GM21515 (cell line): ENCODE data around the gene ZCCHC13.
"Not testable (repeated sequence)": the region's sequence is repeated elsewhere in the genome, so short reads cannot be mapped to it uniquely, and the experiment has no call there.

ENCODE experiments used
- ATAC-seq: cut with Tn5 transposase; IDR thresholded peaks from one replicate; pipeline ENCODE4 v1.9.1; 2021; ENCODE audit not compliant: unreplicated experiment

Gene ZCCHC13

DNA sequence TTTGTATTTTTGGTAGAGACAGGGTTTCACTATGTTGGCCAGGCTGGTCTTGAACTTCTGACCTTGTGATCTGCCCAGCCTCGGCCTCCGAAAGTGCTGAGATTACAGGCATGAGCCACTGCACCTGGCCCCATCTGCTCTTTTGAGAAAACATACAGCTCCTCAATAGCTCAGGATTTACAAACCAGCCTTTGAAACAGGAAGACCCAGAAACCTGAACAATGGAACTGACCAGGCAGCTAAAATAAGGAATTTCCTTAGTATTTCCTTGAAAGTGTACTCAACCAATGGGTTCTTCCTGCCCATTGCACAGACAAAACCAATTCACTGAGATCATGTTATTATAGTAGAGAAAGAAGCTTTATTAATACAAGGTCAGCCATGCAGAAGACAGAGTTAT, 15.3 kb downstream of the ZCCHC13 start:
- not testable (repeated sequence) for ATAC-seq

DNA sequence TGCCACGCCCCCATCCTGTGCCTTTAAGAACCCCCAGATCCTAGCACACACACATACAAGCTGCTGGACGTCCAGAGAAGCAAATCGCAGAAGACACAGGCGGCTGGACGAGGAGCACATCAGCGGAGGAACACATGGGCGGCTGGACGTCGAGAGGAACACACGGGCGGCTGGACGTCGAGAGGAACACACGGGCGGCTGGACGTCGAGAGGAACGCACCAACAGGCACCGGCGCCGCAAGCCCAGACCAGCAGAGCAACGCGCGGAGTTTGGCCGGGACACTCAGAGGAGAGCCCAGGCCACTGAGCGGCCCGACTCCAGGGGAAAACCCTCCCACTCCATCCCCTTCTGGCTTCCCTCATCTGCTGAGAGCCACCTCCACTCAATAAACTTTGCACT, 17.2 kb downstream of the ZCCHC13 start:
- no peak for ATAC-seq

DNA sequence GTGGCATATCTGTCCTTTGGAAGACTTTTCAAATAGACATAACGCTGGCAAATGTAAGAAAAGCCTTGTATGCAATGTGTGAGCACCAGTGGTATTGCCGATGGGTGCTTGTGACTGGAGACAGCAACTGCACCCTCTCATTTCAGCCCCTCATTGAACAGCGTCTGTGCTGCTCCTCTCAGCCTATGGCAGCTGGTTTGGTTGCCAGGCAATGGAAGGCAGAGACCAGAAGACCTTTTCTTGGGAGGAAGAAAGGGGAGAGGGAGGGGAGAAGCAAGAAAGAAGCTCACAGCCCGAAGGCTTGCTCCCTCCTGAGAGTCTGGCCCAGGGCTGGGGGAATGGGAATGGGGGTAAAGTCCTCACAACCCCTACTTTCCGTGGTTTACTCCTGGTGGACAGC, 20.2 kb downstream of the ZCCHC13 start:
- ATAC-seq: no peak

DNA sequence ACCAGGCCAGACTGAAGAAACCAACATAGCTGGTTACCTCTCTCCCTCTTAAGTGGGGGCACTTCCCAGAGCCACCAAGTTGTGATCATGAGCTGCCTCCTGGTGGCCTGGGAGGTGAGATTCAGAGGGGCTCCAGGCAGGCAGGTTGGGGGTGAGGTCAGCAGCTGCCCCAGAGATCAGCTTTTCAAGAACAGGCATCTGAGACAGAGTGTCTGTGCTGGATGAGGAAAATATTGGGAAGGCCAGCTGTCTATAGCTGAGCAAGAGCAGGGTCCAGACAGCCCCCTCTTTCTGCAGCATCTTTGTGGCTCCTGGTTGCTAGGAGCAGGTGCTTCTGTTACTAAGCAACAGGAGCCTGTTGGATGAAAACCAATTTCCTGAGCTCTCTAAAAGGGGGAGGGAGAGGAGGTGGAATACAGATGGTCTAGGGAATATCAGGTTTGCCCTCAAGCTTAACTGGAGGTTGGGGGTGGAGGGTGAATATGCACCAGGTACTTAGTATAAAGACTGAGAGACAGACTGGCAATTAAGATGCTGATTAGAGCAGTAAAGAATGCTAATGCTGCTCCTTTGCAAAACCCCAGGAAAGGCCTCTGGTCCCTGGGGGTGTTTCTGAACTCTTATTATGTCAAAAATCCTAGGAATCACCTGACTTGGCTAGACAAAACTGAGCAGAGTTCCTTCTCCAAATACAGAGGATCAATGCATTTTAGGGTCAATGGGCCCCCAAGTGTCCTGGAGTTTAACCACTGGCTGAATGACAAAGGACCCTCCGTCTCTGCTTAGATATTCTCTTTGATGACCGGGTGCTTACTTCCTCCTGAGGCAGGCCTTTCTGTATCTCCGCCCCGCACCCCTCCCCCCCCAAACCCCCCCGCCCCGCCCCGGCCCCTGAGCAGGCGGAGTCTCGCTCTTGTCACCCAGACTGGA, 21.4 kb downstream of the ZCCHC13 start:
- ATAC-seq: no peak

DNA sequence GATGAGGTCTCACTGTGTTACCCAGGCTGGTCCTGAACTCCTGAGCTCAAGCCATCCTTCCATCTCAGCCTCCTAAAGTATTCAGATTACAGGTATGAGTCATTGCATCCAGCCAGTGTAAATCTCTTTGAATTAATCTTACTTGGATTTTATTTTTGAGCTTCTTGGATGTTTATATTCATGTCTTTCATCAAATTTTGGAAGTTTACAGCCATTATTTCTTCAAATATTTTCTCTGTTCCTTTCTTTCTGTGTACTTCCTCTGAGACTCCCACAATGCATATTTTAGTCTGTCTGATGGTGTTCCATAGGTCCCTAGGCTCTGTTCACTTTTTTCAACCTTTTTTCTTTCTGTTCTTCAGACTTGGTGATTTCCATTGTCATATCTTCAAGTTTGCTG, 34.9 kb downstream of the ZCCHC13 start:
- no peak for ATAC-seq

DNA sequence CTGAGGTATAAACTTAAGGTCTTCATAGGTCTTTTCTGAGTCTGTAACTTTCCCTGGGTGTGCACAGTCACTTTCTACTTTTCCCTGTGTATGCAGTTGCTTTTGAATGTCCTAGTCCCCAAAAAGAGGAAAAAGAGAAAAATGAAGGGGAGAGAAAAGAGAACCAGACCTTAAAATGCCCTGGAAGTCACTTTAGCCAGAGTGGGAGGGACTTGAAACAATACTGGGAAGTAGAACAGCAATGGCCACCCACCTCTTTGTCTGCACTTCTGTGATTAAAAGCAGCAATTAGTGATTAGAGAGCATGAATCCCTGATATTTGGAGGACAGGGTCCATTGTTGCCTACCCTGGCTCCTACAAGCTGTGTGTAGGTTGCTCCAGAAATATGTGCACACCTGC, 36.1 kb downstream of the ZCCHC13 start:
- no peak for ATAC-seq

DNA sequence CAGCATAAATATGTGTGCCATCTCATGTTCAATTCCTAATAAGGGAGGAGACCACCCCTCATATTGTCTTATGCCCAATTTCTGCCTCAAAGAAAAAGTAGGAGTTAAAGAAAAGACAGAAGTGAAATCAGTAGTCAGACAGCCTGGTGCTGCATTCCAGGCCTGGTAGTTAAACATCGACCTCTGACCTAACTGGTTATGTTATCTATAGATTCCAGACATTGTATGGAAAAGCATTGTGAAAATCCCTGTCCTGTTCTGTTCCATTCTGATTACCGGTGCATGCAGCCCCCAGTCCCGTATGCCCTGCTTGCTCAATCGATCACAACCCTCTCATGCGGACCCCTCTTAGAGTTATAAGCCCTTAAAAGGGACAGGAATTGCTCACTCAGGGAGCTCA, 38.2 kb downstream of the ZCCHC13 start:
- not testable (repeated sequence) for ATAC-seq

DNA sequence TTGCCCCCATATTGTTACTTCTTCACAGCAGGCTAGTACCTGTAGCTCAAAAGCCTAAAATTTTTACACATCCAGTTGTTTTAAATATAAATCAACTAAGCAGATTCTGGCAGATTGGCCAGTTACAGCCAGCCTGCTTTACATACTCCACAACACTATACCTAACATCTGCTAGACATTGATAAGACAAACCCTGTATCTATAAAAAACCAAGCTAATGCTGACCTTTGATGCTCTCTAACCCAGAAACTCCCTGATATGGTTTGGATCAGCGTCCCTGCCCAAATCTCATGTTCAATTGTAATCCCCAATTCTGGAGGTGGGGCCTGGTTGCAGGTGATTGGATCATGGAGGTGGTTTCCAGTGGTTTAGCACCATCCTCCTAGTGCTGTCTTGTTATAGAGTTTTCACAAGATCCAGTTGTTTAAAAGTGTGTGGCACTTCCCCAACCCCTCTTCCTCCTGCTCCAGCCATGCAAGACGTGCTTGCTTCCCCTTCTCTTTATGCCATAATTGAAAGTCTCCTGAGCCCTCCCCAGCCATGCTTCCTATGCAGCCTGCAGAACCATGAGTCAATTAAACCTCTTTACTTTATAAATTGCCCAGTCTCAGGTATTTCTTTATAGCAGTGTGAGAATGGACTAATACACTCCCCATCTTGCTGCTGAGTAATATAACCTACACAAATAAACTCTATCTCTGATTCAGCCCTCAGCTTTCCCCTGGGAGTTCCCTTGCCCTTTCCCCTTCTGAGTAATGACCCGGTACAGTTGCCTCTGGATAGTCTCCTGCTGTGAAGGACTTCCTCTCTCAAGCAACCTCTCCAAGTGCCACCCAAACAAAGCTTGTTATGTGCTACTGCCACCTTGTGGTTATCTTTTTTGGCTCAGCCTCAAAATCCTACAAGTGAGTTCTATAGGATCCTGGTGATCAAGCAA, 39.6 kb downstream of the ZCCHC13 start:
- ATAC-seq: no peak

DNA sequence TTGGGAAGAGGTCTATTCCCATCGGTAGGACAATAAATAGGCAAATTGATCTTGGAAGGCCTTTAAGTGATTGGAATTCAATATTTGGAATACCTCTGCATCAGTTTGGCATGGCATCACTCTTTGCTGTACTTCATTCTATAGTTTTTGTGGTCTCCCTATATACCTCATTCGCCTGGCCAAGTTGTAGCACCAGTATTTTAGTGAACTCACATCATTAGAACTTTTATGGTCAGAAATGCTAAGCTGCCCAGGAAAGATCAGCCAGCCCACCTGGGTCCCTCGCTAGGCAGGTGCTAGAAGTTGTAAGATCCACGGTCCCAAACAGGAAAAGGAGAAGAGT, 40.3 kb downstream of the ZCCHC13 start:
- ATAC-seq: no peak

DNA sequence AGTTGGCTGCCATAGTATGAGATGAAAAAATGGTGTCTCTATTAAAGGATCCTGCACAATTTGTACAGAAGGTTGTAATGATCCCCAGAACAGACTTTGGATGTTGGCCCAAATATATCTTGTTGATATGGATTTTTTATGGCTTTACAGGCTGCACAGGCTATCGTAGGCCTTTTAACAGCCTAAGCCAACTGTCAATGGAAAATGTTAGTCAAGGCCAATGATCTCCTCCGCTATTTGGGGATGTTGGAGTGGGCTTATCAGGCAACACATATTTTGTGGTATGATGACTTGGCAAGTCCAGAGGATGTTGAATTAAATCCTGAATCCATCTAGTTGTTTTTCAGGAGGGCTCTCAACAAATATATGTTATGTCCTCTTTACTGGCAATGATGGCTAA, 42.1 kb downstream of the ZCCHC13 start:
- no peak for ATAC-seq

DNA sequence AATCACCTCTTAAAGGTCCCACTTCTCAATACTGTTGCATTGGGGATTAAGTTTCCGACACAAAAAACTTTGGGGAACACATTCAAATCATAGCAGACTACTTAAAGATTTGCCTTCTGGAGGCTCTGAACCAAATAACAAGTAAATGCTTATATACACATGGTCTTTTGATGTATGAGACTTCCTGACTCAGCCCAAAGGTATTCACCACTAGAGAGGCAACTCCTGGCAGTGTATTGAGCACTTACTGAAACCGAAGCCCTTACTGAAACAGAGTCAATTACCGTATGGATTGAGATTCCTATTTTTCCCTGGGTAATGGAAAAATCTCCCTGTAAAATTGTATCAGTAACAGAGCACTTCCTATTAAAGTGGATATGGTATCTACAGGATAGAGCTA, 45.4 kb downstream of the ZCCHC13 start:
- no peak for ATAC-seq

DNA sequence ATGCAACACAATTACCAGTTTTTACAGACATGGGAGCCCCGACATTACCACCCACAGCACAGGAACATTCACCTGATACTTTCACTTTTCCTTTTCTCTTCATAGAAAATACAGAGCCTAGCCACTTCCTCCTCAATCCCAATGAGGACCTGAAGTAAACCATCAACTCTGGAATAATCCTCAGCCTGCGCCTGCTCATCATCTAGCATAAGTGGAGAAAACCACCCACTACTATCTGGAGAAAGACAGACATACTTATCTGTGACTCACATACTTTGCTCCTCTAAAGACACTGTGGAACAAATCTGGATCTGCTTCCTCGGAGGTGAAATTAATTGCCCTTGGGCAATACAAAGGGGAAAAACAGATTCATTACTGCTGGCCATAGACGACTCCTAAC, 47.8 kb downstream of the ZCCHC13 start:
- ATAC-seq: no peak

DNA sequence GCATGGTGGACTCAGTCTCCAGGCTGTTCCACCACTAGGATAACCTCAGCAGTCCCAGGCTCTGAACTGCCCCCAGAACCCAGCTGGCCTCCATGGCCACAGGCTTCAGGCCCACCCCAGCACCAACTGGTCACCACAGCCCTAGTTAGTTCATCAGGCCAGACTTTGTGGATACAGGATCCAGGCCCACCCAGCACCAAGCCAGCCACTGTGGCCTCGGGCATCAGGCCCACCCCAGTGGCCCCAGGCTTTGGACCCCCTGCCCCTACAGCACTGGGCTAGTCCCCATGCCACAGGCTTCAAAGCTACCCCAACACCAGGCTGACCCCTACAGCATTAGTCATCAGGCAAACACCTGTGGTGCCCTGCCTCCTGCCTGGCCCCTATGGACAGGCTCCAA, 50.0 kb downstream of the ZCCHC13 start:
- no peak for ATAC-seq
